ENCODE results near the gene MOBP. TPM values are rescaled to one million over a fixed set of nuclear protein-coding genes. Genes with fewer than 3 reads are reported as not detected.

MOBP gene
- total RNA-seq, 1 experiment from 2014 or later, result not detected

DNA sequence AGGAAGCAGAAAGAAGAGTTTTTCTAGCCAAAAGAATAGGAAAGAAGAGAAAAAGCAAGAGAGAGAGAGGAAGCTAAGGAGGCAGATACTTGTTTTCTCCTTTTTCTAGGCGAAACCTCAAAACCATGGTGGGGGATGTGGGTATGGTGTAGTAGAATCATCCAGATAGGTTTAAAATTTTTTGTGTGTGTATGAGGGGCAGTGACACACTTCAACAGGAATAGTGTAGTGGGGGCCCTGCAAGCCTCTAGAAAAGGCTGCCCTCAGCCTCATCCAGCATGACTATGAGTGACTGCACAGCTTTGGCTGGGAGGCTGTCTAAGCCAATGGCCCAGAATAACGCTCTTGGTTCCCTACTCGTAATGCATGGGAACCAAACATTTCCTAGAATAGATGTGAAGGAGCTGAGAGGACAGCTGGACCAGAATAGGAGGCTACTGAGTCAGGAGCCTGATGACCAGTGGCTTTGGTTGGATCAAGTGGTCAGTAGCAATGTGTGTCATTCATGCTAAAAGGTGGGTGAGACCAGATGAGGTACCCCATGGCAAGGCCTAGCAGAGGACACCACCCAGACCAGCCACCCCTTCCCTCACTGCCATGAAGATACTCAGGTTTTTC is 24.4 kb downstream of the MOBP start:
- no peaks in the 10 kb centered on the region for H3K4me1 ChIP-seq (replicated peaks)
- no peak overlapping the region for H3K27ac ChIP-seq
- H3K9me3 ChIP-seq (replicated peaks), result no peaks in the 10 kb centered on the region
- H3K36me3 ChIP-seq, result no peaks in the 10 kb centered on the region
- H3K4me3 ChIP-seq, result no peak overlapping the region
- no peaks in the 10 kb centered on the region for H3K27me3 ChIP-seq (replicated peaks)
- no peak for DNase-seq (ENCODE audit: low read depth in 1 of 2, low spot score in 2 of 2)

GRCh38 chr3:39494781-39495180 is 27.3 kb downstream of the MOBP start:
- no peak for DNase-seq (ENCODE audit: low read depth in 1 of 2, low spot score in 2 of 2)
- Histone ChIP-seq H3K4me1 (replicated peaks) (no peaks in the 10 kb centered on the region), H3K27ac (no peak overlapping the region), H3K36me3 (no peaks in the 10 kb centered on the region), H3K27me3 (replicated peaks) (no peaks in the 10 kb centered on the region), H3K9me3 (replicated peaks) (no peaks in the 10 kb centered on the region), H3K4me3 (no peak overlapping the region)

DNA sequence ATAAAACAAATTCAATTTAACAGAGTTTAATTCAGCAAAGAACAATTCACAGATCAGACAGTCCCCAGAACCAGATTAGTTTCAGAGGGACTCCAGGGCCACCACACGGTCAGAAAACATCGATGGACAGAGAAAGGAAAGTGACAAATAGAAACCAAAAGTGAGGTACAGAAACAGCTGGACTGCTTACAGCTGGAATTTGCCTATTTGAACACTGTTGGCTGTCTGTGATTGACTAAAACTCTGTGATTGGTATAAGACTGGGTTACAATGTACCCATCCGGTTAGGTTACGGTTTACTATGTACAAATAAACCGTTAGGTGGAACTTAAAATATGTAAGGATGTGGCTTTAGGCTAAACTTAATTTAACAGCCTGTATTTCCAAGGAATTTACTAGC is 30.3 kb downstream of the MOBP start:
- DNase-seq (ENCODE audit: low read depth in 1 of 2, low spot score in 2 of 2), result no peak
- no peak overlapping the region for H3K27ac ChIP-seq
- no peak overlapping the region for H3K4me3 ChIP-seq
- H3K27me3 ChIP-seq (replicated peaks), result peaks cover 16% of the 10 kb centered on the region
- no peaks in the 10 kb centered on the region for H3K9me3 ChIP-seq (replicated peaks)
- no peaks in the 10 kb centered on the region for H3K36me3 ChIP-seq
- H3K4me1 ChIP-seq (replicated peaks), result no peaks in the 10 kb centered on the region

DNA sequence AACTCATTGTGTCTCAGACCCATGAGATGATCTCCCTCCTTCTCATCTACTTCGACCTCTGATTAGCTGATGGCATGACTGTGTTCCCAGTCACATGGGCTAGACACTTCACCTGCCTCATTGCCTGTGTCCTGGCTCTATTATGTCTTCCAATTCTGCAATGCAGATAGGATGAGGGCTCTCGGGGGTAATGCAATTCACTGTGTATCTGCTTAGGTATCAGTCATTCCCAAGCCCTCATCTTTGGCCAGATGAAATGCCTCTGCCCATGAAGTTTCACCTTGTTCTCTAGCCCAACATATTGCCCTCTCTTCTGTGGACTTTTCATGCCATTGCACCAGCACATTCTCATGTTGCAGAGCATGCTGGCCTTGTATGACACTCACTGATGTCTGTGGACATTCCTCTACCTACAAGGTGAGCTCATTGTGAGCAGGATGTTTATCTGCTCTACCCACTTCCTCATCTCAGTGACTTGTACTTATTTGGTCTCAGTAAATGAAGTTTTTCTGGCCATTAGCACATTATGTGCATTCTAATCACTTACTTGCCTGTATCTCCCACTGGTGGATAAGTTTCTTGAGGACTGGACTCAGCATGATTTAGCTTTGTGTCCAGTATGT is 32.3 kb downstream of the MOBP start:
- no peaks in the 10 kb centered on the region for H3K4me1 ChIP-seq (replicated peaks)
- no peak overlapping the region for H3K4me3 ChIP-seq

DNA sequence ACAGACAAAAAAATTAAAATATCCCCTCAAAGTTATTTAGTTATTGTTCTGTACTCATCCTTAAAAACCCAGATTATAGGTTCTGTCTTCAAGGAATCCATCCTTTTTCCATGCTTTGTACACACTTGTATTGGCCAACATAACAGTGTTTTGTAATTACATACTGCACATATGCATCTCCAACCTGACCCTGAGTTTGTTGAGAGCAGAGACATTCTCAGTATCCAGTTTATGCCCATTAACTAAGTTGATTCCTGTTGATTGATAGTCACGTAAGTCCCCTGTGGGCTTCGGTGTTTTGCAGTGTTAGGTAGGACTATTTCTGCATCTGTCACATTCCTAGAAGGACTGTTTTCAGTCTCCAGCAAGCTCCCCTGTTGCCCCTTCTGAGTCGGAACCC is 33.6 kb downstream of the MOBP start:
- Histone ChIP-seq H3K4me1 (replicated peaks) (no peaks in the 10 kb centered on the region), H3K9me3 (replicated peaks) (no peaks in the 10 kb centered on the region), H3K4me3 (no peak overlapping the region), H3K36me3 (no peaks in the 10 kb centered on the region), H3K27ac (no peak overlapping the region), H3K27me3 (replicated peaks) (peaks cover 22% of the 10 kb centered on the region)
- no peak for DNase-seq (ENCODE audit: low read depth in 1 of 2, low spot score in 2 of 2)

More for the DNA sequence above, 32.3 kb downstream of the MOBP start:
- H3K9me3 ChIP-seq (replicated peaks), result no peaks in the 10 kb centered on the region
- H3K27me3 ChIP-seq (replicated peaks), result peaks cover 22% of the 10 kb centered on the region
- DNase-seq (ENCODE audit: low read depth in 1 of 2, low spot score in 2 of 2), result no peak
- no peaks in the 10 kb centered on the region for H3K36me3 ChIP-seq
- H3K27ac ChIP-seq, result no peak overlapping the region

GRCh38 chr3:39501968-39502837 is 34.7 kb downstream of the MOBP start:
- H3K4me3 ChIP-seq, result no peak overlapping the region
- no peak overlapping the region for H3K27ac ChIP-seq
- no peak for DNase-seq (ENCODE audit: low read depth in 1 of 2, low spot score in 2 of 2)
- peaks cover 22% of the 10 kb centered on the region for H3K27me3 ChIP-seq (replicated peaks)
- H3K4me1 ChIP-seq (replicated peaks), result no peaks in the 10 kb centered on the region
- H3K9me3 ChIP-seq (replicated peaks), result no peaks in the 10 kb centered on the region
- H3K36me3 ChIP-seq, result no peaks in the 10 kb centered on the region

DNA sequence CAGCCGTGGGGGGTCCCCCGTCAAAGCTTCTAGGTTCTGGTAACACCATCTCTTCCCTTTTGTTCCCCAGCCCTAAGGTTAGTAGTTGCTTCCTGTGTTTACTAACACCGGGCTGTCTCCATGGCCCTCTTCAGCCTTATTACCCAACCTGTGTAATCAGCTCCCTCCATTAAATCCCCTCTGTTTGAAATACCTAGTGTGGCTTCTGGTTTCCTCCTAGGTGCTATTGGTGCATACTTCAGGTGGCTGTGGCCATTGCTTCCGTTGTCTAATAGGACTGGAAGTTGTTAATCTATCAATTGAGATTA is 35.3 kb downstream of the MOBP start:
- H3K4me3 ChIP-seq, result no peak overlapping the region
- no peaks in the 10 kb centered on the region for H3K9me3 ChIP-seq (replicated peaks)
- H3K27ac ChIP-seq, result no peak overlapping the region
- no peak for DNase-seq (ENCODE audit: low read depth in 1 of 2, low spot score in 2 of 2)
- H3K36me3 ChIP-seq, result no peaks in the 10 kb centered on the region
- no peaks in the 10 kb centered on the region for H3K4me1 ChIP-seq (replicated peaks)
- peaks cover 22% of the 10 kb centered on the region for H3K27me3 ChIP-seq (replicated peaks)

- no peaks in the 10 kb centered on the region for H3K4me1 ChIP-seq (replicated peaks)
- H3K27ac ChIP-seq, result no peak overlapping the region
- peaks cover 20% of the 10 kb centered on the region for H3K27me3 ChIP-seq (replicated peaks)
- no peak for DNase-seq (ENCODE audit: low read depth in 1 of 2, low spot score in 2 of 2)
- H3K4me3 ChIP-seq, result no peak overlapping the region
- H3K9me3 ChIP-seq (replicated peaks), result no peaks in the 10 kb centered on the region
- H3K36me3 ChIP-seq, result no peaks in the 10 kb centered on the region
Measured at GRCh38 chr3:39505866-39506742, 38.6 kb downstream of the MOBP start.

GRCh38 chr3:39506863-39507262 is 39.4 kb downstream of the MOBP start:
- H3K27ac ChIP-seq, result no peak overlapping the region
- H3K9me3 ChIP-seq (replicated peaks), result no peaks in the 10 kb centered on the region
- no peaks in the 10 kb centered on the region for H3K4me1 ChIP-seq (replicated peaks)
- H3K27me3 ChIP-seq (replicated peaks), result peaks cover 12% of the 10 kb centered on the region
- H3K4me3 ChIP-seq, result no peak overlapping the region
- DNase-seq (ENCODE audit: low read depth in 1 of 2, low spot score in 2 of 2), result no peak
- no peaks in the 10 kb centered on the region for H3K36me3 ChIP-seq

GRCh38 chr3:39513791-39514369 is 46.4 kb downstream of the MOBP start:
- Histone ChIP-seq H3K9me3 (replicated peaks) (no peaks in the 10 kb centered on the region), H3K27me3 (replicated peaks) (no peaks in the 10 kb centered on the region), H3K4me1 (replicated peaks) (no peaks in the 10 kb centered on the region), H3K4me3 (no peak overlapping the region), H3K36me3 (no peaks in the 10 kb centered on the region), H3K27ac (no peak overlapping the region)
- DNase-seq (ENCODE audit: low read depth in 1 of 2, low spot score in 2 of 2), result no peak

DNA sequence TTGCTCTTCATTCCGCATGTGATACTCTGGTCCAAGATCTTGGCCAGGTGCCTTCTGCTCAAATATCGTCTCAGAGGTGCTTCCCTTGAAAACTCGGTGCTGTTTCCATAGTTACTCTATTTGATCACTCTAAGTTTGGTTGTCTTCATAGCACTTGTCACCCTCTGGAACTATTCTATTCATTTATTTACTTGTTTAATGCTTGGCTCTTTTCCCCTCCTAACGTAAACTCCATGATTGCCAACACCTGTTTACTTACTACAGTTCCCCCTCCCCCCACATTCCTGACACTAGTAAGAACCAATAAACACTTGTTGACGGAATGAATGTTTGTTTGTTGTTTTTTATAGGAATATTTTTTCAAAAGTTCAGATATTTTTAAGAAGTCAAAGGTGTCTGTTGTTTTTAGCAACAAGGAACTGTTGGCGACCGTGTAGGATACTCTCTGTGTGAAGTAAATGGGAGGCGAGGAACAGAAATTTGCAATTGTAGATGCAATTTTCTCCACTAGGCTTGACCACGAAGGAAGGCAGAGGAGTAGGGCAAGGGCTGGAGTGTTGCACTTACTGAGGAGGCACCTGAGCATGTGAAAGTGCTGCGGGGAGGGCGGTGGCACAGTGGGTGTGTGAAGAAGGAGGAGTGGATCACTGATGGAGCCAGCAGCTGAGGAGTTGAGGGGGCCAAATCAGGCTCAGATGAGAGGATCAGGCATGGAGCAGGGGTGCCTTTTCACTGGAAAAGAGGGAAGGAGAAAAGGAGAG is 48.4 kb downstream of the MOBP start:
- DNase-seq (ENCODE audit: low read depth in 1 of 2, low spot score in 2 of 2), result no peak
- no peak overlapping the region for H3K27ac ChIP-seq
- no peaks in the 10 kb centered on the region for H3K4me1 ChIP-seq (replicated peaks)
- no peaks in the 10 kb centered on the region for H3K9me3 ChIP-seq (replicated peaks)
- no peak overlapping the region for H3K4me3 ChIP-seq
- H3K36me3 ChIP-seq, result no peaks in the 10 kb centered on the region
- H3K27me3 ChIP-seq (replicated peaks), result no peaks in the 10 kb centered on the region

DNA sequence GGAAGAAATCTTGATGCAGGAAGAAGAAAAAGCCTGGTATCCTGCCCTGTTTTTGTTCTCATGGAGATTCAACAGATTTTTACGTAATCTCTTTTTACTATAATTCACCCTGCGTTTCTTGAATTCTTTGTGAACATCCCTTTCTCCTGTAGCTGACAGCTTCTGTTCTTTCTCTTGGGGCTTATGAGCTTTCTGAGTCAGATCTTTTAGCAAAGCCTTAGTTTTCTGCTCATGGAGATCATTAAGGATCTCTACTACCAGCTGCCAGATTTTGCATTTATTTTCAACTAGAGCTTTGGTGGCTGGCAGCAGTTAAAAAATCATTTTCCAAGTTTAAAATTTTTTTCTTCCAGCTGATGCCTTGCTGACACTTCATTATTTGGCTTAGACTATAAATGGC is 51.6 kb downstream of the MOBP start:
- DNase-seq (ENCODE audit: low read depth in 1 of 2, low spot score in 2 of 2), result no peak
- H3K4me3 ChIP-seq, result no peak overlapping the region
- no peak overlapping the region for H3K27ac ChIP-seq
- no peaks in the 10 kb centered on the region for H3K9me3 ChIP-seq (replicated peaks)
- H3K27me3 ChIP-seq (replicated peaks), result no peaks in the 10 kb centered on the region
- H3K36me3 ChIP-seq, result no peaks in the 10 kb centered on the region
- no peaks in the 10 kb centered on the region for H3K4me1 ChIP-seq (replicated peaks)

All from SJSA1 (cell line).